NT2/D1 (cell line): ENCODE data around the gene MTRR.

Experiments used
- SUZ12 ChIP-seq: IDR thresholded peaks from 2 replicates; pipeline ENCODE4 v1.6.1; 2011; ENCODE audit not compliant: insufficient read length, insufficient read depth; ENCODE audit errors: extremely low read depth
- YY1 ChIP-seq: IDR thresholded peaks from 2 replicates; pipeline ENCODE4 v1.6.1; 2011; ENCODE audit not compliant: insufficient read length, insufficient read depth
- ZNF274 ChIP-seq: IDR thresholded peaks from 2 replicates; pipeline ENCODE4 v1.6.1; 2011; ENCODE audit warnings: mild to moderate bottlenecking, low read depth, low read length

DNA sequence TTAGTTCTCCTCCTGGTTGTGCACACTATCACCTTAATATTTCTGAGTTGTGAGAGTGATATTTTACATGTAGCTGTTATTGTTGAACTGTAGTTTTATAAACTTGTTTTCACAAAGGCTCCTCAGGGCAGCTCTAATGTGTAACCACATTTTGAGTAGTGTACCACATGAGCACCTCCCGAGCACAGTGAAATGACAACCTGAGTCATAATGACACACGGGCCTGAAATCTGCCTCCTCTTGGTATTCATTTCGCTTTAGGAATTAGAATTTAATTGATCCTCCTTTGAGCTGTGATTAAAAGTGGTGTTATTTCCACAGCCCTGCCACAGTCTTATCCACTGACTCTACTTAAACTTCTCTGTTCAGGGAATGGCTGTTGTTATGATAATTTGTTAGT lies 7.9 kb downstream of the MTRR start:
- TF ChIP-seq SUZ12, result no peak
- TF ChIP-seq ZNF274, result no peak
- no peak for TF ChIP-seq YY1
